IMR-90 (cell line): Measurements from ENCODE around the gene DHX34. TPM values are rescaled to one million over a fixed set of nuclear protein-coding genes. Genes with fewer than 3 reads are reported as not detected.
A peak's percentile ranks its signal among the peaks of the same experiment; 100 is the strongest.

Experiments used
- ATAC-seq: fragments of 200-7000 bp; cut with Tn5 transposase; 2 replicates; pipeline ENCODE4 v1.9.1; 2020; ENCODE audit warnings: low read depth, mild to moderate bottlenecking, moderate library complexity
- BruUV-seq: library from RNA; stranded (reverse); fragments of 400-500 nt; replicated peaks from 2 replicates; lab custom pipeline; 2021; lab: Mats Ljungman, UMichigan
- CTCF ChIA-PET: fragments of 300-600 bp; formaldehyde crosslinking; extraction: SDS; loops from one replicate; lab custom pipeline; 2021; ENCODE audit warnings: antibody characterized with exemption; lab: Yijun Ruan, JAX
- POLR2A ChIA-PET: fragments of 300-600 bp; sonication (Branson Sonifier 250); formaldehyde crosslinking; loops from one replicate; lab custom pipeline; 2022; ENCODE audit warnings: antibody characterized with exemption; ENCODE audit not compliant: unreplicated experiment; lab: Charles Lee
- DNase-seq: peaks from one replicate; pipeline ENCODE4 v3.0.0; 2013
- H2AFZ ChIP-seq: replicated peaks from 2 replicates; pipeline ENCODE3; 2013; ENCODE audit warnings: low read length, mild to moderate bottlenecking; ENCODE audit not compliant: poor library complexity
- H2AK5ac ChIP-seq: 2 replicates; pipeline ENCODE4 v1.6.1; 2013; ENCODE audit warnings: low read depth, low read length, inconsistent platforms
- H2AK9ac ChIP-seq: replicated peaks from 2 replicates; pipeline ENCODE3; 2013; ENCODE audit warnings: mild to moderate bottlenecking, low read depth, low read length, moderate library complexity; ENCODE audit not compliant: poor library complexity
- H2BK120ac ChIP-seq: 2 replicates; pipeline ENCODE4 v1.6.1; 2013; ENCODE audit warnings: low read depth, low read length, inconsistent platforms
- H2BK15ac ChIP-seq: 3 replicates; pipeline ENCODE4 v1.6.1; 2013; ENCODE audit warnings: low read depth, low read length, inconsistent platforms
- H2BK20ac ChIP-seq: 2 replicates; pipeline ENCODE4 v1.6.1; 2013; ENCODE audit warnings: low read depth, mild to moderate bottlenecking, inconsistent platforms, low read length, moderate library complexity
- H2BK5ac ChIP-seq: 2 replicates; pipeline ENCODE4 v1.6.1; 2013; ENCODE audit warnings: mild to moderate bottlenecking, low read depth, low read length, inconsistent platforms; ENCODE audit not compliant: poor library complexity, severe bottlenecking
- H3K14ac ChIP-seq: replicated peaks from 2 replicates; pipeline ENCODE4 v1.6.1; 2013; ENCODE audit warnings: low read depth, low read length, inconsistent platforms
- H3K18ac ChIP-seq: 2 replicates; pipeline ENCODE4 v1.6.1; 2013; ENCODE audit warnings: low read depth, low read length, control low read depth
- H3K23ac ChIP-seq: 2 replicates; pipeline ENCODE4 v1.6.1; 2013; ENCODE audit warnings: low read depth, low read length, inconsistent platforms
- H3K27ac ChIP-seq: 2 replicates; pipeline ENCODE4 v1.5.1; 2013; ENCODE audit warnings: mild to moderate bottlenecking, control low read depth, low read length; ENCODE audit not compliant: insufficient read depth
- H3K27me3 ChIP-seq: 2 replicates; pipeline ENCODE4 v1.6.1; 2013; ENCODE audit warnings: low read length; ENCODE audit not compliant: control insufficient read depth, insufficient read depth
- H3K36me3 ChIP-seq: 2 replicates; pipeline ENCODE4 v1.6.1; 2013; ENCODE audit warnings: low read length, mixed read lengths; ENCODE audit not compliant: control insufficient read depth, insufficient read depth
- H3K4ac ChIP-seq: 2 replicates; pipeline ENCODE4 v1.6.1; 2013; ENCODE audit warnings: low read depth, low read length, inconsistent platforms
- H3K4me1 ChIP-seq: 2 replicates; pipeline ENCODE4 v1.6.1; 2013; ENCODE audit warnings: low read length, mixed read lengths; ENCODE audit not compliant: control insufficient read depth, insufficient read depth
- H3K4me2 ChIP-seq: 2 replicates; pipeline ENCODE4 v1.6.1; 2013; ENCODE audit warnings: low read depth, mild to moderate bottlenecking, control low read depth, low read length, moderate library complexity
- H3K4me3 ChIP-seq: 2 replicates; pipeline ENCODE4 v1.5.1; 2013; ENCODE audit warnings: low read depth, mild to moderate bottlenecking, control low read depth, low read length, moderate library complexity; ENCODE audit not compliant: insufficient read depth
- H3K56ac ChIP-seq: 2 replicates; pipeline ENCODE4 v1.6.1; 2013; ENCODE audit warnings: low read length, inconsistent platforms; ENCODE audit not compliant: insufficient read depth; ENCODE audit errors: extremely low read depth
- H3K79me1 ChIP-seq, 2 experiments: 2 replicates each; pipeline ENCODE4 v1.6.1; 2013; ENCODE audit warnings: low read length in 2 of 2, inconsistent platforms in 1 of 2, low read depth in 1 of 2
- H3K9ac ChIP-seq: 2 replicates; pipeline ENCODE4 v1.6.1; 2013; ENCODE audit warnings: low read depth, low read length, control low read depth
- H3K9me1 ChIP-seq: 2 replicates; pipeline ENCODE4 v1.6.1; 2013; ENCODE audit warnings: low read length, inconsistent platforms; ENCODE audit not compliant: insufficient read depth
- H3K9me3 ChIP-seq: 2 replicates; pipeline ENCODE4 v1.6.1; 2013; ENCODE audit warnings: low read length; ENCODE audit not compliant: control insufficient read depth, insufficient read depth
- H4K20me1 ChIP-seq: 2 replicates; pipeline ENCODE4 v1.6.1; 2013; ENCODE audit warnings: low read length, inconsistent platforms; ENCODE audit not compliant: insufficient read depth
- H4K5ac ChIP-seq: 2 replicates; pipeline ENCODE4 v1.6.1; 2013; ENCODE audit warnings: mild to moderate bottlenecking, low read depth, low read length, control low read depth
- H4K8ac ChIP-seq, 2 experiments: 2 replicates each; pipeline ENCODE4 v1.6.1; 2013; ENCODE audit warnings: low read depth in 2 of 2, low read length in 2 of 2, control low read depth in 1 of 2, inconsistent platforms in 1 of 2
- H4K91ac ChIP-seq: 2 replicates; pipeline ENCODE4 v1.6.1; 2013; ENCODE audit warnings: low read depth, low read length, inconsistent platforms; ENCODE audit not compliant: insufficient read depth
- BHLHE40 ChIP-seq: fragments of 150-350 bp; IDR thresholded peaks from 2 replicates; pipeline ENCODE4 v1.6.1; 2016; ENCODE audit warnings: mild to moderate bottlenecking, low read depth, low read length
- CHD1 ChIP-seq: IDR thresholded peaks from 2 replicates; pipeline ENCODE4 v1.6.1; 2012; ENCODE audit warnings: low read depth, low read length, improper control_type of control experiment
- FOS ChIP-seq: fragments of 150-350 bp; IDR thresholded peaks from 2 replicates; pipeline ENCODE4 v1.6.1; 2016; ENCODE audit warnings: low read depth, low read length
- MAZ ChIP-seq: IDR thresholded peaks from 2 replicates; pipeline ENCODE4 v1.6.1; 2012; ENCODE audit warnings: low read depth, mild to moderate bottlenecking, low read length, improper control_type of control experiment, moderate library complexity, borderline replicate concordance
- RAD21 ChIP-seq: IDR thresholded peaks from 2 replicates; pipeline ENCODE4 v1.6.1; 2012; ENCODE audit warnings: low read length, improper control_type of control experiment
- RFX5 ChIP-seq: IDR thresholded peaks from 2 replicates; pipeline ENCODE4 v1.8.0; 2012; ENCODE audit warnings: low read depth, mild to moderate bottlenecking, low read length, moderate library complexity
- SMC3 ChIP-seq: fragments of 150-350 bp; IDR thresholded peaks from 2 replicates; pipeline ENCODE4 v1.6.1; 2016; ENCODE audit warnings: low read depth, mild to moderate bottlenecking, antibody characterized with exemption, low read length, moderate library complexity
- USF2 ChIP-seq: fragments of 150-350 bp; IDR thresholded peaks from 2 replicates; pipeline ENCODE4 v1.6.1; 2017; ENCODE audit warnings: mild to moderate bottlenecking, antibody characterized with exemption, low read length, low read depth
- WGBS, 2 experiments: methylation state at CpG; one replicate each; pipeline versions ENCODE4 v1.1.5 to v1.1.7; 2013; ENCODE audit warnings: missing lambda C conversion rate in 2 of 2; ENCODE audit not compliant: insufficient read length in 1 of 2; ENCODE audit errors: extremely low coverage in 2 of 2; 5-methylcytosine and 5-hydroxymethylcytosine counted together
- dilution Hi-C: fragments of 300-500 bp; cut with HindIII; formaldehyde crosslinking; loops from one replicate; pipeline ENCODE4 v1.14.3; 2018; ENCODE audit warnings: low sequenced_read_pairs; ENCODE audit not compliant: unreplicated experiment
- in situ Hi-C: fragments of 300-500 bp; cut with MboI; formaldehyde crosslinking; loops from 3 replicates; pipeline ENCODE4 v1.14.3; 2019; ENCODE audit warnings: low sequenced_read_pairs, inconsistent platforms, mixed read lengths
- intact Hi-C: fragments of 100-400 bp; cut with micrococcal nuclease; formaldehyde crosslinking; loops from 2 replicates; pipeline ENCODE4 v1.10.0; 2022
- polyA plus RNA-seq, 3 experiments: library from polyadenylated mRNA; depleted of rRNA; stranded (reverse); fragments of >200 nt; gene quantifications; 2 replicates each; pipeline ENCODE4 v1.2.3, GENCODE V29; 2012; ENCODE audit warnings: low replicate concordance in 1 of 3
- total RNA-seq: library from RNA; depleted of rRNA; stranded (reverse); fragments of >200 nt; gene quantifications from 2 replicates; pipeline ENCODE4 v1.2.3, GENCODE V29; 2012

The DHX34 gene
- total and polyA plus RNA-seq, 2 of the 4 experiments (the other 2 are of a cell fraction) = 4.5 to 13.7 TPM

DNA sequence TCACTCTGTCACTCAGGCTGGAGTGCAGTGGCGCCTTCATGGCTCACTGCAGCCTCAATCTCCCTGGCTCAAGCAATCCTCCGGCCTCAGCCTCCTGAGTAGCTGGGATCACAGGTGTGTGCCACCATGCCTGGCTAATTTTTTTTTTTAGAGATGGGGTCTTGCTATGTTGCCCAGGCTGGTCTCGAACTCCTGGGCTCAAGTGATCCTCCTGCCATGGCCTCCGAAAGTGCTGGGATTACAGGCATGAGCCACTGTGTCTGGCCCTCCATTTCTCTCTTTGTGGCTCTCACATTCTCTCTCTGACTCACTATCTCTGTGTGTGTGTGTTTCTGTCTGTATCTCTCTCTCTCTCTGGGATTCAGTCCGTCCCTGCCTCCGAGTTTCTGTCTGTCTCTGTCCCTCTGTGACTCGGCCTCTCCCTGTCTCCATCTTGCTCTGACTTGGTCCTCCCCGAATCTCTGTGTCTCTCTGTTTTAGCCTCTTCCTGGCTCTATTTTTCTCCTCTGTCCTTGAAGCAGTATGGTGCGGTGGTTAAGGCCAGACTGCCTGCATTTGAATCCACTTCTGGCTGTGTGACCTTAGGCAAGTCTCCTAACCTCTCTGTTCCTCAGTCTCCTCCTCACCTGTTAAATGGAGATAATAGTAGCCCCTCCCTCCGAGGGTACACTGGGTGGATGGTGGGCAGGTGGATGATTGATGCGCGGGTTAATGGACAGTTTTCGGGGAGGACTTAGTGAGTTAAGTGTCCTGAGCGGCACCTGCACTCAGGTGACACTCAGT lies 59.2 kb downstream of the DHX34 start:
- dilution Hi-C loops (no loop called here), intact Hi-C loops (no loop called here), in situ Hi-C loops (no loop called here)
- POLR2A ChIA-PET = no interaction called here
- no peak overlapping the region for H2BK20ac ChIP-seq
- DNase-seq = no peak
- WGBS, 2 experiments = 100% methylated on average over 1 of the region's 14 CpGs; no CpG with 5 or more reads in 1 of the 2 experiments
- no peaks in the 10 kb centered on the region for H3K27me3 ChIP-seq
- no peak overlapping the region for H3K4me2 ChIP-seq
- no peak overlapping the region for H4K5ac ChIP-seq
- peak overlapping the region; percentile 13 for H2AK9ac ChIP-seq
- H3K4me3 ChIP-seq = no peak overlapping the region
- H3K4me1 ChIP-seq = no peaks in the 10 kb centered on the region
- H3K23ac ChIP-seq = no peak overlapping the region
- H4K8ac ChIP-seq = no peak overlapping the region
- peaks cover 35% of the 10 kb centered on the region for H3K36me3 ChIP-seq
- no peak overlapping the region for H2BK5ac ChIP-seq
- H3K18ac ChIP-seq = no peak overlapping the region
- H2AK5ac ChIP-seq = no peak overlapping the region
- H3K9me1 ChIP-seq = peaks cover 11% of the 10 kb centered on the region; the same call in 1 of the 2 replicates
- no peak for ATAC-seq
- TF ChIP-seq CHD1 (no peak), RFX5 (no peak), USF2 (no peak), SMC3 (no peak), BHLHE40 (no peak), FOS (no peak), MAZ (no peak), RAD21 (no peak)
- H3K14ac ChIP-seq = no peak overlapping the region
- CTCF ChIA-PET = no interaction called here
- no peak overlapping the region for H2BK15ac ChIP-seq
- no peak overlapping the region for H3K27ac ChIP-seq
- H4K91ac ChIP-seq = no peak overlapping the region
- no peaks in the 10 kb centered on the region for H3K79me1 ChIP-seq
- no peak overlapping the region for H3K56ac ChIP-seq
- H2BK120ac ChIP-seq = no peak overlapping the region
- H2AFZ ChIP-seq = no peak overlapping the region
- H3K4ac ChIP-seq = no peak overlapping the region
- H3K9ac ChIP-seq = no peak overlapping the region
- BruUV-seq = no TSS peak
- no peaks in the 10 kb centered on the region for H3K9me3 ChIP-seq
- H4K20me1 ChIP-seq = peaks cover 8% of the 10 kb centered on the region; the same call in 1 of the 2 replicates
